ENCODE data around the gene BATF3.

DNA sequence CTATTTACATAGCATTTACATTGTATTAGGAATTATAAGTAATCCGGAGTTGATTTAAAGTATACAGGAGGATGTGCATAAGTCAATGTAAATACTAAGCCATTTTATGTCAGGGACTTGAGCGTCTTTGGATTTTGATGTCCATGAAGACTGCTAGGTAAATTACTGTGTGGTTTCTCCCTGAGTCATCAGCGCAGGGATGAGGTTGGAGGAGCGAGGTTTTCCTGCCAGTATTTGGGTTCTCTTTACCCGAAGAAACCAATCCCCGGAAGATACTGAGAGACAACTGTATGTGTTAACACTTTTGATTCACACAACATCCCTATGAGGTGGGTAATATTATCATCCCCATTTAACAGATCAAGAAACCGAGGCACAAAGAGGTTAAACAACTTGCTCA, 29.3 kb downstream of the BATF3 start:
- TF ChIP-seq, protein P1, sequence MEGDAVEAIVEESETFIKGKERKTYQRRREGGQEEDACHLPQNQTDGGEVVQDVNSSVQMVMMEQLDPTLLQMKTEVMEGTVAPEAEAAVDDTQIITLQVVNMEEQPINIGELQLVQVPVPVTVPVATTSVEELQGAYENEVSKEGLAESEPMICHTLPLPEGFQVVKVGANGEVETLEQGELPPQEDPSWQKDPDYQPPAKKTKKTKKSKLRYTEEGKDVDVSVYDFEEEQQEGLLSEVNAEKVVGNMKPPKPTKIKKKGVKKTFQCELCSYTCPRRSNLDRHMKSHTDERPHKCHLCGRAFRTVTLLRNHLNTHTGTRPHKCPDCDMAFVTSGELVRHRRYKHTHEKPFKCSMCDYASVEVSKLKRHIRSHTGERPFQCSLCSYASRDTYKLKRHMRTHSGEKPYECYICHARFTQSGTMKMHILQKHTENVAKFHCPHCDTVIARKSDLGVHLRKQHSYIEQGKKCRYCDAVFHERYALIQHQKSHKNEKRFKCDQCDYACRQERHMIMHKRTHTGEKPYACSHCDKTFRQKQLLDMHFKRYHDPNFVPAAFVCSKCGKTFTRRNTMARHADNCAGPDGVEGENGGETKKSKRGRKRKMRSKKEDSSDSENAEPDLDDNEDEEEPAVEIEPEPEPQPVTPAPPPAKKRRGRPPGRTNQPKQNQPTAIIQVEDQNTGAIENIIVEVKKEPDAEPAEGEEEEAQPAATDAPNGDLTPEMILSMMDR (conservative IDR thresholded peaks at IDR 0.05) = no peak
- no peak for TF ChIP-seq ZFX (IDR thresholded peaks at IDR 0.05)

Data from C4-2B (cell line).